ENCODE measurements around the gene SLC31A2.

The SLC31A2 gene

GRCh38 chr9:113184539-113184938 is 33.7 kb downstream of the SLC31A2 start:
- no peak for DNase-seq (ENCODE audit: low read depth in 2 of 2, low spot score in 1 of 2)

GRCh38 chr9:113185271-113185670 is 34.5 kb downstream of the SLC31A2 start:
- no peak for DNase-seq (ENCODE audit: low read depth in 2 of 2, low spot score in 1 of 2)

DNA sequence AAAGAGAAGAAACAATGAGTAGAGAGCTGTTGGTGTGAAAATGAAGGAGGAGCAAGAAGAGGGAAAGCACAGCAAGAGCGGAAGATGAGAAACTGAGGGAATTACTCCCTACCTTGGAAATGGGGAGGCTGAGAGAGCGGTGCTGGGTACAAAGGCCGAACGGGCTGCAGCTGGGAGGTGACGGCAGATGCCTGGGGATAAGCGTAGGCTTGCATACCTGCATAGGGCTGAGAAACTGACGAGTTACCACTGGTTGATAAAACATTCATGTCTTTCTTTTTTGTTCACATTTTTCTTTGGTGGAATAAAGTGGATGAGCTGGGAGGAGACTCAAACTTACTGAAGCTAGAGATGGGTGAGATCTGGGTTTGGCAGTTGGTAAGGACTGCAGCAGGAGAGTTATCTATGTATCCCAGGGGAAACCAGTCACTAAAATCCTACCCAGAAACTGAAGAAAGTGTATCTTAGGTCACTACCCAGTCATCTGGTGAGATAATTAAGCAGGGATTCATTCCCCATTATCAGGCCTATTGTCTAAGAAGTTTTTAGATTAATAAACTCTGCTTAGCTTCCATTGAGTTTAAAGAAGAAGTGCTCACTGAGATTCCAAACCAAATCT is 35.4 kb downstream of the SLC31A2 start:
- DNase-seq (ENCODE audit: low read depth in 2 of 2, low spot score in 1 of 2) = no peak

DNA sequence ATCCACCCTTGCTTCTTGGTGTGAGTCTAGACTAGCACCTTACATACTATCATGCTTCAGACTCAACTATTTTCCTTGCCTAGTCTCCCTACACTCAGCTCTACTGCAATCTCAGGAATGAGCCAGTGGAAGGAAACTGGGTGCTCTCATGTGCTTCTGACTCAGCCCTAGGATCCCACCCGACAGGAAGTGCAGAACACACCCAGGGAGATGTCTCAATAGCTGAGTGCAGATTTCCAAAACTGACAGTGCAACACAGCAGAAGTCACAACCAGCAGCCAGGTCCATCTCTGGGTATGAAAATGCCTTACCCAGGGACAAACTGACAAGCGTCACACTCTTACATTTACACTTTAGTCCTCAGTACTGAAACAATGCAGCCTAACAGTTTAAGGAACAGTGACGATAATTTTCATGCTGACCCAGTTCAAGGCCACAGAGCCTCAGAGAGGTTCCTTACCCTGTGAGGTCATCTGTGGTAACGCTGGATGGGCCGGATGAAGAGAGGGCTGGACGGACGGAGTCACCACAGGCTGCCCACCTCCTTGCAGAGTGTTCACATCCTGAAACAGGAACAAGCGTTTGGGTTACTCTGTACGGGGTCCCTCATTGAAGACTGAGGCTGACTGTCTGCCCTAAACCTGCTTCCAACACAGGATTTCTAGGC is 37.3 kb downstream of the SLC31A2 start:
- DNase-seq (ENCODE audit: low read depth in 2 of 2, low spot score in 1 of 2) = no peak

DNA sequence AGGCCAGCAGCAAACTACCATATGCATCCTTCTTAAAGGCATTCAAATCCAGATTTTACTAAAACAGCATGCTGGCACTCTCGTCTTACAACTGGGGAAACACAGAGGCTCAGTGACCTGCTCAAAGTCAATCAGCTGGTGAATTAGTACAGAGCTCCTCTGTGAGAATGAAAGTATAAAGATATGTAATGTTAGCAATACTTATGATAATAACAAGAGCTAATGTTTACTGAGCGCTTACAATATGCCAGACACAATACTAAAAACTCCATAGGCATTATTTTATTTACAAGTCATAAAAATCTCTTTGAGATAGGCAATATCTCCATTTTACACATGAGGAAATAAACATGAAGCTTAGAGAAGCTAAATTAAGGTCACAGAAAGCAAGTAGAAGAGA is 41.6 kb downstream of the SLC31A2 start:
- DNase-seq (ENCODE audit: low read depth in 2 of 2, low spot score in 1 of 2) = no peak

GRCh38 chr9:113199683-113200329 is 49.0 kb downstream of the SLC31A2 start:
- no peak for DNase-seq (ENCODE audit: low read depth in 2 of 2, low spot score in 1 of 2)

DNA sequence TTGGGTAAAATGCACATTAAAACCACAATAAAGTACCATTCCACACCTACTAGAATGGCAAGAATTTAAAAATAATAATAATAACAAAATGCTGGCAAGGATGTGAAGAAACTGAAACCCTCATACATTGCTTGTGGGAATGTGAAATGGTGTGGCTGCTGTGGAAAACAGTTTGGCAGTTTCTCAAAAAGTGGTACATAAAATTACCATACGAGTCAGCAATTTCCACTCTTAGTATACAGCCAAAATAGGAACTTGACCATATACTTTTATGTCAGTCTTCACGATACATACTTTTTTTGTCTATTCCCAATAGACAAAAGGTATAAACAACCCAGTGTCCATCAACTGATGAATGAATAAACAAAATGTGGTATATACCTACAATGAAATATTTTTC is 54.6 kb downstream of the SLC31A2 start:
- DNase-seq (ENCODE audit: low read depth in 2 of 2, low spot score in 1 of 2) = no peak

- no peak for DNase-seq (ENCODE audit: low read depth in 2 of 2, low spot score in 1 of 2)
Measured at GRCh38 chr9:113205861-113206260, 55.1 kb downstream of the SLC31A2 start.

GRCh38 chr9:113210815-113211214 is 60.0 kb downstream of the SLC31A2 start:
- no peak for DNase-seq (ENCODE audit: low read depth in 2 of 2, low spot score in 1 of 2)
